PC-9 (cell line): ENCODE results near the gene SGMS1. TPM values are rescaled to one million over a fixed set of nuclear protein-coding genes. Genes with fewer than 3 reads are reported as not detected.

ENCODE experiments used
- BruUV-seq: library from RNA; stranded (reverse); fragments of 400-500 nt; replicated peaks from 2 replicates; lab custom pipeline; 2021; lab: Mats Ljungman, UMichigan
- CTCF ChIA-PET: fragments of 300-600 bp; sonication (Branson Sonifier 250); formaldehyde crosslinking; loops from one replicate; lab custom pipeline; 2022; ENCODE audit warnings: antibody characterized with exemption; lab: Charles Lee
- POLR2A ChIA-PET: fragments of 300-600 bp; sonication (Branson Sonifier 250); formaldehyde crosslinking; loops from one replicate; lab custom pipeline; 2022; ENCODE audit warnings: antibody characterized with exemption; ENCODE audit not compliant: unreplicated experiment; lab: Charles Lee
- DNase-seq, 2 experiments: peaks; one replicate each; pipeline versions ENCODE4 v3.0.0 to v3.0.0-alpha.2; 2015 to 2022; ENCODE audit warnings: mixed read lengths in 1 of 2
- H2AFZ ChIP-seq: fragments of 200-600 bp; sonication (generic); 2 replicates; pipeline ENCODE4 v1.8.1; 2017; ENCODE audit warnings: antibody characterized with exemption
- H3F3A ChIP-seq: fragments of 200-600 bp; sonication (generic); 2 replicates; pipeline ENCODE4 v1.8.1; 2017; ENCODE audit warnings: antibody characterized with exemption, mild to moderate bottlenecking, low read depth; ENCODE audit not compliant: insufficient read depth
- H3K27ac ChIP-seq: fragments of 200-600 bp; sonication (generic); 2 replicates; pipeline ENCODE4 v1.6.1; 2016; ENCODE audit warnings: mixed run types
- H3K27me3 ChIP-seq: fragments of 200-600 bp; sonication (generic); 2 replicates; pipeline ENCODE4 v1.6.1; 2016; ENCODE audit warnings: low read depth, mixed run types; ENCODE audit not compliant: insufficient read depth
- H3K36me3 ChIP-seq: fragments of 200-600 bp; sonication (generic); 2 replicates; pipeline ENCODE4 v1.6.1; 2016; ENCODE audit warnings: low read depth, mixed run types
- H3K4me1 ChIP-seq: fragments of 200-600 bp; sonication (generic); replicated peaks from 2 replicates; pipeline ENCODE4 v1.6.1; 2016; ENCODE audit warnings: mixed run types; ENCODE audit not compliant: insufficient read depth
- H3K4me2 ChIP-seq: fragments of 200-600 bp; sonication (generic); 2 replicates; pipeline ENCODE4 v1.6.1; 2017; ENCODE audit warnings: mixed run types
- H3K4me3 ChIP-seq: fragments of 200-600 bp; sonication (generic); 2 replicates; pipeline ENCODE4 v1.6.1; 2016; ENCODE audit warnings: mixed run types
- H3K79me2 ChIP-seq: fragments of 200-600 bp; sonication (generic); 2 replicates; pipeline ENCODE4 v1.6.1; 2017; ENCODE audit warnings: low read depth, mixed run types
- H3K9me2 ChIP-seq: fragments of 200-600 bp; sonication (generic); 2 replicates; pipeline ENCODE4 v1.8.1; 2017; ENCODE audit warnings: mild to moderate bottlenecking; ENCODE audit not compliant: insufficient read depth
- H3K9me3 ChIP-seq: fragments of 200-600 bp; sonication (generic); 2 replicates; pipeline ENCODE4 v1.8.1; 2016; ENCODE audit warnings: low read depth; ENCODE audit not compliant: insufficient read depth
- H4K20me1 ChIP-seq: fragments of 200-600 bp; sonication (generic); 2 replicates; pipeline ENCODE4 v1.8.1; 2017; ENCODE audit not compliant: insufficient read depth
- EZH2 ChIP-seq: fragments of 200-600 bp; sonication (generic); IDR thresholded peaks from 2 replicates; pipeline ENCODE4 v1.8.0; 2017; ENCODE audit warnings: antibody characterized with exemption, low read depth
- intact Hi-C: fragments of 100-400 bp; cut with micrococcal nuclease; formaldehyde crosslinking; loops from one replicate; pipeline ENCODE4 v1.10.0; 2022; ENCODE audit not compliant: unreplicated experiment
- total RNA-seq: library from RNA; stranded (reverse); gene quantifications from 2 replicates; pipeline ENCODE4 v1.2.3, GENCODE V29; 2021
- TF ChIP-seq, protein P1 (sequence below): fragments of 200-600 bp; sonication (generic); conservative IDR thresholded peaks from 2 replicates; pipeline ENCODE4 v1.6.1; 2017; ENCODE audit warnings: mixed run types, antibody characterized with exemption, mild to moderate bottlenecking, moderate library complexity

Gene SGMS1
- total RNA-seq, 1 experiment from 2014 or later = 35.0 TPM

DNA sequence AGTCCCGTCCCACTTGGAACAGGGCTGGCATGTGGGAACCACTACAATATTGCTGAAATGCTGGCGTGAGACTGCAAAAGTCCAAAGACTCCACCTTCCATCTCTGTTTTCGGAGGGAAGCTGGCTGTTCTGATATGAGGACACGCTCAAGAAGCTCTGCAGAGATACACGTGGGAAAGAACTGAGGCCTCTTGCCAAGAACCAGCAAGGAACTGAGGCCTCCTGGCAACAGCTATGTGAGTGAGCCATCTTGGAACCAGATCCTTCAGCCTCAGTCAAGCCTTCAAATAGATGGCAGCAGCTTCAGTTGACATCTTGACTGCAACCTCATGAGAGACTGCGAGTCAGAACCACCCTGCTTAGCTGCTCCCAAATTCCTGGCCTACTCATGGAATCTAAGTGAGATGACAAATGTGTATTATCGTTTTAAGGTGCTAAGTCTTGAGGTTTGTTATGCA, 30.8 kb downstream of the SGMS1 start:
- no peak overlapping the region for H3K4me2 ChIP-seq
- H3K9me2 ChIP-seq = no peaks in the 10 kb centered on the region
- CTCF ChIA-PET = interaction anchor here (0.6 kb wide), 1 partner anchor 30 kb away, joined by 3 read pairs; no protein-coding TSS in a partner anchor
- H3K27me3 ChIP-seq = no peaks in the 10 kb centered on the region
- H3K36me3 ChIP-seq = peaks cover 15% of the 10 kb centered on the region
- TF ChIP-seq, protein P1, sequence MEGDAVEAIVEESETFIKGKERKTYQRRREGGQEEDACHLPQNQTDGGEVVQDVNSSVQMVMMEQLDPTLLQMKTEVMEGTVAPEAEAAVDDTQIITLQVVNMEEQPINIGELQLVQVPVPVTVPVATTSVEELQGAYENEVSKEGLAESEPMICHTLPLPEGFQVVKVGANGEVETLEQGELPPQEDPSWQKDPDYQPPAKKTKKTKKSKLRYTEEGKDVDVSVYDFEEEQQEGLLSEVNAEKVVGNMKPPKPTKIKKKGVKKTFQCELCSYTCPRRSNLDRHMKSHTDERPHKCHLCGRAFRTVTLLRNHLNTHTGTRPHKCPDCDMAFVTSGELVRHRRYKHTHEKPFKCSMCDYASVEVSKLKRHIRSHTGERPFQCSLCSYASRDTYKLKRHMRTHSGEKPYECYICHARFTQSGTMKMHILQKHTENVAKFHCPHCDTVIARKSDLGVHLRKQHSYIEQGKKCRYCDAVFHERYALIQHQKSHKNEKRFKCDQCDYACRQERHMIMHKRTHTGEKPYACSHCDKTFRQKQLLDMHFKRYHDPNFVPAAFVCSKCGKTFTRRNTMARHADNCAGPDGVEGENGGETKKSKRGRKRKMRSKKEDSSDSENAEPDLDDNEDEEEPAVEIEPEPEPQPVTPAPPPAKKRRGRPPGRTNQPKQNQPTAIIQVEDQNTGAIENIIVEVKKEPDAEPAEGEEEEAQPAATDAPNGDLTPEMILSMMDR = no peak
- TF ChIP-seq EZH2 = no peak
- BruUV-seq = no TSS peak
- H3K9me3 ChIP-seq = no peaks in the 10 kb centered on the region
- H3K79me2 ChIP-seq = peaks cover 10% of the 10 kb centered on the region; the same call in 1 of the 2 replicates
- no peak for DNase-seq
- H2AFZ ChIP-seq = no peak overlapping the region
- no peak overlapping the region for H3K27ac ChIP-seq
- POLR2A ChIA-PET = no interaction called here
- intact Hi-C loops = no loop called here
- H3K4me1 ChIP-seq = no peaks in the 10 kb centered on the region
- no peaks in the 10 kb centered on the region for H4K20me1 ChIP-seq
- H3K4me3 ChIP-seq = no peak overlapping the region
- H3F3A ChIP-seq = no peaks in the 10 kb centered on the region

DNA sequence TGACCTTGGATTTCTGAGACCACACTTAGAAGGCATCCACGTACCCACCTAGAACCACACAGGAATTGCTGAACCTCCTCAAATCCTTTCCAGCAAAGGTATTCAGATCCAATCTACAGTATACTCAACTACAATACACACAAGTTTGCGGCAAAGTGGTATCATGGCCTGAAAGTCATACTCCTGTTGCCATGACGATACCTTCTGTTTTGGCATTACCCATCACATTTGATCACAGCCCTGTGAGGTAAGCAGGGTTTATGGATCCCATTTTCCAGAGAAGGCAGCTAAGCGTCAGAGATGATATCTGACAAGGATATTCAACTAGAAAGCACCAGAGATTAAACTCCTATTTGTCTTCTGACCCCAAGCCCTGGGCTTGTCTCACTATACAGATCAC, 32.8 kb downstream of the SGMS1 start:
- H3K4me3 ChIP-seq = no peak overlapping the region
- TF ChIP-seq EZH2 = no peak
- TF ChIP-seq, protein P1 = no peak
- POLR2A ChIA-PET = no interaction called here
- H3K9me2 ChIP-seq = no peaks in the 10 kb centered on the region
- H3K27me3 ChIP-seq = no peaks in the 10 kb centered on the region
- intact Hi-C loops = no loop called here
- no peak for DNase-seq
- CTCF ChIA-PET = no interaction called here
- H3F3A ChIP-seq = no peaks in the 10 kb centered on the region
- no peak overlapping the region for H3K4me2 ChIP-seq
- H2AFZ ChIP-seq = no peak overlapping the region
- peaks cover 5% of the 10 kb centered on the region; the same call in 1 of the 2 replicates for H3K79me2 ChIP-seq
- H3K9me3 ChIP-seq = no peaks in the 10 kb centered on the region
- H3K27ac ChIP-seq = no peak overlapping the region
- no peaks in the 10 kb centered on the region for H4K20me1 ChIP-seq
- H3K4me1 ChIP-seq = peaks cover 14% of the 10 kb centered on the region
- peaks cover 16% of the 10 kb centered on the region for H3K36me3 ChIP-seq
- no TSS peak for BruUV-seq

DNA sequence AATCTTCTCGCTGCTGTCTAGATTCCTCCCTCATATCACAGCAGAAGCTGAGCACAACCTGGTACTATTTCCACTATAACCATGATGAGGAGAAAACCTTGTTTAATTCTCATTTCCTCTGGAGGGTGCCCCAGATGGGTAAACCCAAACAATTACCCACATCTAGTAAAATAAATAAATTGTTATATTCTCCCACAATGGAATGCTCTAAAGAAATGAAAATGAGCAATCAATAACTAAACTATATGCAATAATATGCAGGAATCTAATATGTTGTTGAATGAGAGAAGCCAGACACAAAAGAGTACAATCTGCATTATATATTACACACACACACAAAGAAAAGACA, 37.0 kb downstream of the SGMS1 start:
- H3K36me3 ChIP-seq = peaks cover 19% of the 10 kb centered on the region
- H3K27me3 ChIP-seq = no peaks in the 10 kb centered on the region
- ChIA-PET POLR2A (no interaction called here), CTCF (no interaction called here)
- intact Hi-C loops = no loop called here
- no peak for DNase-seq
- no peaks in the 10 kb centered on the region for H3F3A ChIP-seq
- TF ChIP-seq, protein P1 = no peak
- no peak for TF ChIP-seq EZH2
- peaks cover 4% of the 10 kb centered on the region; the same call in 1 of the 2 replicates for H3K9me3 ChIP-seq
- no peaks in the 10 kb centered on the region for H3K9me2 ChIP-seq
- no TSS peak for BruUV-seq
- no peaks in the 10 kb centered on the region for H4K20me1 ChIP-seq
- H3K4me3 ChIP-seq = no peak overlapping the region
- H2AFZ ChIP-seq = no peak overlapping the region
- H3K79me2 ChIP-seq = peaks cover 29% of the 10 kb centered on the region
- H3K4me1 ChIP-seq = peaks cover 34% of the 10 kb centered on the region
- H3K27ac ChIP-seq = peak overlapping the region; percentile 57
- peak overlapping the region; percentile 47 for H3K4me2 ChIP-seq
